GM12874 (cell line): ENCODE results near the gene GPR137.

Experiments
- TF ChIP-seq, protein P1 (sequence below): IDR thresholded peaks from 2 replicates; pipeline ENCODE4 v1.5.1; 2011; ENCODE audit warnings: low read depth, mild to moderate bottlenecking, control low read depth, low read length, moderate library complexity; ENCODE audit not compliant: insufficient read depth

GPR137 gene

DNA sequence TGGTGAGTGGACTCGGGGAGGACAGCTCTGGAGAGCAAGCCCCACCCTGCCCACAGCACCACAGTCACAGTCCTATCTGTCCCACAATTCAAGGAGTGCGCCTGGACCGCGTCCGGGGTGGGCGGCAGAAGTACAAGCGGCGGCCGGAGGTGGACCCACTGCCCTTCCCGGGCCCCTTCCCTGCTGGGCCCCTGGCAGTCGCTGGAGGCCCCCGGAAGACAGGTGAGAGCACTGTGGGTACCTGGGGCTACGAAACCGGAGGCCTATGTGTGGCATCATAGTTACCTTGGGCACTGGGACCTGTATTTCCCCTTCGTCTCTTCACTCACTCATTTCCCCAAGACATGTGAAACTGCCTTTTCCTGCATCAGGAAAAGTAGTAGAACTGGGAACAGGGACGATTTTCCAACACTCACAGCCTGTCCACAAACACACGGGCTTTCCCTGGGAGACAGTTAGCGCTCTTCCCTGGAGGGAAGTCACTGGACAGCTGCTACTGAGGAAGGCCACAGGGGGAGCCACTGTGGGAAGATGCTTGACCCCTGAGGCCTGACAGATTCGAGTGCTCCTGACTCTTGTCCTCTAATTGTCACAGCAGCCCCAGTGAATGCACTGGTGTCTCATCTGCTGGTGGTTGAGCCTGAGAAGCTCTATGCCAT, 28.6 kb downstream of the GPR137 start:
- TF ChIP-seq, protein P1, sequence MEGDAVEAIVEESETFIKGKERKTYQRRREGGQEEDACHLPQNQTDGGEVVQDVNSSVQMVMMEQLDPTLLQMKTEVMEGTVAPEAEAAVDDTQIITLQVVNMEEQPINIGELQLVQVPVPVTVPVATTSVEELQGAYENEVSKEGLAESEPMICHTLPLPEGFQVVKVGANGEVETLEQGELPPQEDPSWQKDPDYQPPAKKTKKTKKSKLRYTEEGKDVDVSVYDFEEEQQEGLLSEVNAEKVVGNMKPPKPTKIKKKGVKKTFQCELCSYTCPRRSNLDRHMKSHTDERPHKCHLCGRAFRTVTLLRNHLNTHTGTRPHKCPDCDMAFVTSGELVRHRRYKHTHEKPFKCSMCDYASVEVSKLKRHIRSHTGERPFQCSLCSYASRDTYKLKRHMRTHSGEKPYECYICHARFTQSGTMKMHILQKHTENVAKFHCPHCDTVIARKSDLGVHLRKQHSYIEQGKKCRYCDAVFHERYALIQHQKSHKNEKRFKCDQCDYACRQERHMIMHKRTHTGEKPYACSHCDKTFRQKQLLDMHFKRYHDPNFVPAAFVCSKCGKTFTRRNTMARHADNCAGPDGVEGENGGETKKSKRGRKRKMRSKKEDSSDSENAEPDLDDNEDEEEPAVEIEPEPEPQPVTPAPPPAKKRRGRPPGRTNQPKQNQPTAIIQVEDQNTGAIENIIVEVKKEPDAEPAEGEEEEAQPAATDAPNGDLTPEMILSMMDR = no peak

GRCh38 chr11:64314805-64315561, 29.3 kb downstream of the GPR137 start:
- TF ChIP-seq, protein P1 = no peak

- TF ChIP-seq, protein P1 = peak; percentile 28; the same call in 1 of the 2 replicates
Measured at GRCh38 chr11:64316672-64317324, 31.1 kb downstream of the GPR137 start.

DNA sequence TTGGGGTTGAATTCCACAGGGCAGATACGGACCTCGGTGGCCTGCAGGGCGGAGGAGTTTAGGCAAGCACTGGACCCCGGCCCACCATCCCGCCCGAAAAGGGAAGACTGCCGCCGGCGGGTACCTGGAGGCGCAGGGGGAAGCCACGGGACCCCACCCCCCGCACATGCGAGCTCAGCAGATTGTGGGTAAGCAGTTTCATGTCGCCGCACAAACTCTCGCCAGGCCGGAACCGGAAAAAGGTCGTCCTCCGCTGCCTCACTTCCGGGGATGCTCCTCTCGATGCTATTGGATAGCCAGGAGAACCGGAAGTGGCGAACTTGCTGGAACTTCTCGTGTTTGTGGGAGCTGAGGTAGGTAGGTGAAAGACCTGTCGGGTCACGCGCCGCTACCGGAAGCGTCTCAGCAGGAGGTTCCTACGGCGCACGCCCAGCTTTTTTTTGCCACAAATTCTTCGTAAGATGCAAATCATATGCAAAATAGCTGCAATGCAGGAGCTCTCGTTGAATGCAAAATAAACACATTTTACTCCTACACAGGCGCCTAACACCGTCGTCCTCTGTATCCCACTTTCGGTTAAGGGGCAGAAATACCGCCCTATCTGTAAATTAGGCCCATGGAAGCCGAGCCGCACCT, 31.8 kb downstream of the GPR137 start, which contains the start of gene TRMT112:
TSS of gene TRMT112 (minus strand) at position 235 of the 636 bp plus-strand sequence. CDS start at position 202, 33 bp downstream.
- TF ChIP-seq, protein P1 = no peak

- TF ChIP-seq, protein P1 = peak; percentile 51; the same call in 1 of the 2 replicates
Measured at GRCh38 chr11:64317961-64318765, 32.5 kb downstream of the GPR137 start, which contains the start of gene PRDX5. TSS of gene PRDX5 (plus strand) at chr11:64318121. CDS start at chr11:64318216, 95 bp downstream.

GRCh38 chr11:64318766-64319761, 33.4 kb downstream of the GPR137 start:
- TF ChIP-seq, protein P1 = no peak
